GM19452 (cell line): Measurements from ENCODE around the gene SPATA13.

Experiments
- ATAC-seq: cut with Tn5 transposase; IDR thresholded peaks from one replicate; pipeline ENCODE4 v1.9.1; 2021; ENCODE audit not compliant: unreplicated experiment

The SPATA13 gene

DNA sequence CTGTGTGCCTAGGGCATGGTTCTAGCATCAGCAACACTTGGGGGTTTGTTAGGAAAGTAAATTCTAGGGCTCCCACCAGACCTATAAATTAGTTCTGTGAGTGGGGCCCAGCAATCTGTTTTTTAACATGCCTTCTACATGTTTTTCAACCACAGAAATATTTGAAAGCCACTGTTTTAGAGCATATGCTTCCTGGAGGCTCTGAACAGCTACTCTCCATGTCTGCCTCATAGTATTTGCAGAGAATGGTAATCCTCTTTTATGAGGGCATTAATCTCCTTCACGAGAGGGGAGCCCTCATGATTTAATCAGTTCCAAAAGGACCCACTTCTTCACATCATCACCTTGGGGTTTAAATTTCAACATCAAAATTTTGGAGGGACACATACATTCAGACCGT lies 6.0 kb downstream of the SPATA13 start:
- no peak for ATAC-seq

DNA sequence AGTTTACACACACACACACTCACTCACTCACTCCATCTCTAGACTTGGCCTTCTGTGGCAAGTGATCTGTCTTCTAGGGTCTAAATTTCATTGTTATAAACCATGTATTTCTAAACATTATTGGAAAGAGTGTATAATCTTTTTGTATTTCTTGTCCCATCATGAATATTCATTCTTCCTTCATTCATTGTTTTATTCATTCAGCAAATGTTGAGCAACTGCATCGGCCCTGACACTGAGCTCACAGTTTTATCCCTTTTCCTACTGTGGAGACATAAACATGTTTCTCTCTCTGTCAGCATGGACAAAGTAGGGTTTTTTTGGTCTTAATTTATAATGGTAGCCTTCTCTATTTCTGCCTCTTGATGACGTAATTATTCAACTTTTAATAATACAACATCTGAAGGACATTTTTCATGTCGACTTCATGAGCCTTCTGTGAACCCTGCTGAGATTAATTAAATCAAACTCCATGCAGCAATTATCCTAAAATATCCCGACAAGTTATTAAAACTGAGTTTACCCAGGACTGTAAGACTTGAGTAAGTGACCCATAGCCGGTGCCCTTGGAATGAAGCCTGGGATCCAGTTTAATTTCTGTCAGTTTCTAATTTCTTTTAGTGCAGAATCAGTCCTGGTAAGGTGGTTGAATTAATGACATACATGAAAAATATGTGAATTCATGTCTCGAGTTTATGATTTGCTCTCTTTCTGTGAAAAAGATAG lies 7.3 kb downstream of the SPATA13 start:
- no peak for ATAC-seq

DNA sequence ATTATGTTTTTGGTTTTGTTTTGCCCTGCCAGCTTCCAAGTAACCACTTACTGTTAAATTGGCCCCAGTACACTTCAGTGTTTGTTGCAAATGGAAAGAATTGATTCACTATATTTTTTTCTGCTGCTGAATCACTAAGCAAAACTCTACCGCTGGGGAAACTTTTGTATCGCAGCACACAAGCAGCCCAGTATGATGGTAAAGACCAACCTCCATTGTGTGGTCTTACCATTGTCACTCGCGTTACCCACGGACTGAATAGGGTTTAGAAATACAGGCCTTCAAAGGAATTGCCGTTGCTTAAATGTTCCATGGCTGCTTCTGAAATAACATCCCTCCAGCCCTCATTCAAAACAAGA lies 7.9 kb downstream of the SPATA13 start:
- no peak for ATAC-seq

DNA sequence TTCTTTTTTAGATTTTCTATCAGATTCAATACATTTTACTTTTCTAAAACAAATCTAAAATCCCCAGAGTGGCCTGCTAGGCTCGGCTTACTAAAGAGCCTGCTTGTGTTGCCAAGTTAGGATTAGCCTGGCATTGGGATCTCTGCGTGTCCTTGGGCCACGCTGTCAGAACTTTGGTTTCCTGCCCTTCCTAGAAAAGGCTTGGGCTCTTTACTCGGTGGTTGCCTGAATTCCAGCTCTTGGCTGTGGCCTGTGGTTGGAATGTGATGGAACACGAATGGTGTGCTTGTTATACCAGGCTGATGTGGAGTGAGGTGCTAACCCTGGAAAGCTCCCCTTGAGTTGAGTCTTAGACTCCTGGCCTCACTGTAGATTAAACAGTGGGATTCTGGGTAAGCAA lies 8.5 kb downstream of the SPATA13 start:
- no peak for ATAC-seq

DNA sequence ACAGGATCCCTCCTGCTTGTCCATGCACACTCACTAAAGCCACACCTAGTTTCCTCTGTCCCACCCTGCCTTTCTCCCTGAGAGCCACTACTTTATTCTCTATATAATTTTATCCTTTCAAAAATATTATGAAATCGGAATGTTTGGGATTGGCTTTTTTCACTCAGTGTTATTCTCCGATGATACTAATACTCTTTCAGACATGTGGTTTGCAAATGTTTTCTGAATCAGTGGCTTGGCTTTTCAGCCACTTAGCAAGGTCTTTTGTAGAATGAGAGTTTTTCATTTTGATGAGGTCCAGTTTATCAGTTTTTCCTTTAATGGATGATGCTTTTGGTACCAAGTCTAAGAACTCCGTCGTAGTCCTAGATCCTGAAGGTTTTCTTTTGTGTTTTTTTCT lies 11.6 kb downstream of the SPATA13 start:
- ATAC-seq: no peak

DNA sequence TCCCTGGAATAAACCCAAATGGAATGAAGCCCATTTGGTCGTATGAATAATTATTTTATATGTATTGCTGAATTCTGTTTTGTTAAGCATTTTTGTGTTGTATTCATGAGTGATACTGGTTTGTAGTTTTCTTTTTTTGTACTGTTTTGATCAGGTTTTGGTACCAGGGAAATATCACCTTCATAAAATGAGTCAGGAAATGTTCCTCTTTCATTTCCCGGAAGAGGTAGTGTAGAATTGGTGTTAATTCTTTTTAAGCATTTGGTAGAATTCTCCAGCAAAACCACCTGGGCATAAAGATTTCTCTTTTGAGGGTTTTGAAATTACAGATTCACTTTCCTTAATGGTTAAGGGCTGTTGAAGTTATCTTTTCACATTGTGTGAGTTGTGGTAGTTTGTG lies 13.3 kb downstream of the SPATA13 start:
- no peak for ATAC-seq

DNA sequence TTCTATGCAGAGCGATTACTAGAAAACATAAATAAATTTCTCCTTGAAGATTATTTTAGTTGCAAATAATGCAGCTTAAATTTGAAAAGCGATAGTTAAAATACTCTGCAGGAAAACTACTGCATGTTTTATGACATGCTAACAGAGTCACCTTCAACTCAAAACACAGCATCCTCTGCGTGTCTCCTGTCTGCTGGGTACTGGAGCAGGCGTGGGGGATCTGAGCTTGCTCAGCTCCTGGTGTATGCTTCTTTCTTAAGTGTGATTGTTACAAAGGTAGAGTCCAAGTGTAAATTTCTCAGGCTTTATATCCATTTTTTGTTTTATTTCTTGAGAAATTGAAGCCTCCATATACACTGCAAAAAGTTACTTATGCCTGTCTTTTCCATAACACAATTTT lies 15.3 kb downstream of the SPATA13 start:
- ATAC-seq: no peak

DNA sequence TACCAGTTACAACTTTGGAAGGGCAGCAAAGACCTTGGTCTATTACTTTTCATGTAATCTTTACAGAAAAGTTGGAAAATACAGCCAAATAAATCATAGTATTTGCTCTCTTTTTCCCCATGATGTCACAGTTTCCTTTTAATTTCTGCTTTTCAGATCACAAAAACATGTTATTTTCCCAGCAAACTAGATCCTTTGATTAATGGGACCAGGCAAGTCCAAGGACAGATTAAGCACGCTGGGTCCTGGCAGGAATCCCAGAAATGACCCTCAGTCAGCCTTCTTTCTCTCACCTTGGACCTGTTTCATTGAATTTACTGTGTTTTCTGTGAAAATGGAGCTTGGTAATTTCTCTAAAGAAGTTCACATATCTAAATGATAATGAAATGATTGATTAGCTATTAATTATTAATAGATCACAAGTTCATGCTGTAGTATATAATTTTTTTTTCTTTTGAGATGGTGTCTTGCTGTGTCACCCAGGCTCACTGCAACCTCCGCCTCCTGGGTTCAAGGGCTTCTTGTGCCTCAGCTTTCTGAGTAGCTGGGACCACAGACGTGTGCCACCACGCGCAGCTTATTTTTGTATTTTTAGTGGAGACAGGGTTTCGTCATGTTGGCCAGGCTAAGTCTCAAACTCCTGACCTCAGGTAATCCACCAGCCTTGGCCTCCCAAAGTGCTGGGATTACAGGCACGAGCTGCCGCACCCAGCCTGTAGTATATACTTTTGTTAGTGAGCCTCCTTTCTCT lies 16.0 kb downstream of the SPATA13 start:
- ATAC-seq: no peak

DNA sequence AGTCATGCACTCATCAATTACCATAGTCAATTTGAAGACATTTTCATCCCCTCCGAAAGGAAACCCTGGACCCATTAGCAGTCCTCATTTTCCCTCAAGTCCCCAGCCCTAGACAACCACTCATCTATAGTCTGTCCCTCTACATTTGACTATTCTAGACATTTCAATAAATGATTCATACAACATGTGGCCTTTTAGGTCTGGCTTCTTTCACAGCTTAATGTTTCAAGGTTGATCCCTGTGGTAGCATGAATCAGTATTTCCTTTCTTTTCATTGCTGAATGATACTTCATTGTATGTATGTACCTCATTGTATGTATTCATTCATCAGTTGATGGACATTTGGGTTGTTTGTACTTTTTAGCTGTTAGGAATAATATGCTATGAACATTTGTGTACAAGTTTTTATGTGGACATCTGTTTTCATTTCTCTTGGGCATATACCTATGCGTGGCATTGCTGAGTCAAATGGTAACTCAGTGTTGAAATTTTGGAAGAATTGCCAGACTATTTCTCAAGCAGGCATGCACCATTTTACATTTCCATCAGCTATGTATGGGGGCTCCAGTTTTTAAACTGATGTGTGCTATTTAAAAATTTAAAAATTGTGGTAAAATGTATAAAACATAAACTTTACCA lies 18.4 kb downstream of the SPATA13 start:
- ATAC-seq: no peak

DNA sequence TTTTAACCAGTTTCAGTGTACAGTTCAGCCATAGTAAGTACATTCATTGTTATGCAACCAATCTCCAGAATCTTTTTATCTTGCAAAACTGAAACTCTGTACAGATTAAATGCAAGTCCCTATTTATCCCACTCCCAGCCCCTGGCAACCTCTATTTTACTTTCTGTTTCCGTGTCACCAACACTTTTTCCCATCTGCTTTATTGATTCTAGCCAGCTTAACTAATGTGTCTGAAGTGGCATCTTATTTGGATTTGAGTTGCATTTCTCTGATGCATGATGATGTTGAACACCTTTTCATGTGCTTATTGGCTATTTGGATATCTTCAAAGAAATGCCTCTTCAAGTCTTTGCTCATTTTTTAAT lies 18.9 kb downstream of the SPATA13 start:
- no peak for ATAC-seq

DNA sequence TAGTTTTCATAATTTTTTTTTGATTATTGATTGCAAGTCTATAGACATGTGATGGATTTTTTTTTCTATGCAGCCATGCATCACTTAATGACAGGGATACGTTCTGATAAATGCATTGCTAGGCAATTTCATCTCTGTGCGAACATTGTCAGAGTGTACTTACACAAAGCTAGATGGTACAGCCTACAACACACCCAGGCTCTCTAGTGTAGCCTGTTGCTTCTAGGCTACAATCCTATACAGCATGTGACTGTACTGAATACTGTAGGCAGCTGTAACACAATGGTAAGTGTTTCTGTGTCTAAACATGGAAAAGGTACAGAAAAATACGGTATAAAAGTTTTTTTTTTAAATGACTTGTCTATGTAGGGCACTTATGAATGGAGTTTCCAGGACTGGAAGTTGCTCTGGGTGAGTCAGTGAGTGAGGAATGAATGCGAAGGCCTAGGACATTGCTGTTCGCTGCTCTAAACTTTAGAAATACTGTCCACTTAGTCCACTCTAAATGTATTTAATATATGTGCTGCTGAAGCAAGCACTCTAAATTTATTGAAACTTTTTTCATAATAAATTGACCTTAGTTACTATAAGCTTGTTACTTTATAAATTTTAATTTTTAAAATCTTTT lies 20.3 kb downstream of the SPATA13 start:
- no peak for ATAC-seq

DNA sequence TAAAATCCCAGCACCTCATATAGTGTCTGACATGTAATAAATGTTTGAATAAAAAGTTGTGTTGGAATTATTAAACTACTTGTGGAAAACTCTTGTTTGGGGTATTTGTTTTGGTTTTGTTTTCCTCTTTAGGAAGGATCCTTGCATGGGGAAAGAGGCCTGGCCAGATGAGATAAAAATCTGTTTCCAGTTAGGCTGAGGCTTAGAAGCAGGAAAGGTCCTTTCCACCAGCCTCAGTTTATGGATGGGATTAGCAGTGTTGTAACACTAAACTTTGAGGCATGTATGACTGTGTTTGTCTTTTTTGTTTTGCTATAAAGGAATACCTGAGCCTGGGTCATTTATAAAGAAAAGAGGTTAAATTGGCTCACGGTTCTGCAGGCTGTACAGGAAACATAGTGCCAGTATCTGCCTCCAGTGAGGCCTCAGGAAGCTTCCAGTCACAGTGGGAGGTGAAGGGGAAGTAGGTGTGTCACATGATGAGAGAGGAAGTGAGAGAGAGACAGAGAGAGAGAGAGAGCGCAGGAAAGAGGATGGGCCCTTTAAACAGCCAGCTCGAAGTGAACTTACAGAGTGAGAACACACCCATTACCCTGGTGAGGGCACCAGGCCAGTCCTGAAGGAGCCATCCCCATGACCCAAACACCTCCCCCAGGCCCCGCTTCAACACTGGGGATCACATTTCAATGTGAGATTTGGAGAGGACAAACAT lies 21.6 kb downstream of the SPATA13 start:
- no peak for ATAC-seq

DNA sequence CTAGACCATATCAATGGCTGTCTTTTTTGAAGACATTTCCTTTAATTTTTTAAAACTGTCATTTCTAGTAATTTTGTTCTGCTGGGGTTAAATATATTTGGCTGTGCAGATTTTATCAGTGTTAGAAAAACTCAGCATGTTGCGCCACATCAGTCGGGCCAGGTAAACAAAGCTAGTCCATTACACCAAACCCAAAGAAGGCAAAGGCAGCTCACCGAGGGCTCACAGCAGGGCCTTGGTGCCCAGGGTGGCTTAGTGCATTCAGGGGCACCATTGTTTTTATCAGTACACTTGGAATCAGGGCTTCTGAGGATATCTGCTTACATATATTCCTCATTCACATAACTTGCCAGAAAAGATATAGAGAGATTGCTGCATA lies 22.2 kb downstream of the SPATA13 start:
- no peak for ATAC-seq

DNA sequence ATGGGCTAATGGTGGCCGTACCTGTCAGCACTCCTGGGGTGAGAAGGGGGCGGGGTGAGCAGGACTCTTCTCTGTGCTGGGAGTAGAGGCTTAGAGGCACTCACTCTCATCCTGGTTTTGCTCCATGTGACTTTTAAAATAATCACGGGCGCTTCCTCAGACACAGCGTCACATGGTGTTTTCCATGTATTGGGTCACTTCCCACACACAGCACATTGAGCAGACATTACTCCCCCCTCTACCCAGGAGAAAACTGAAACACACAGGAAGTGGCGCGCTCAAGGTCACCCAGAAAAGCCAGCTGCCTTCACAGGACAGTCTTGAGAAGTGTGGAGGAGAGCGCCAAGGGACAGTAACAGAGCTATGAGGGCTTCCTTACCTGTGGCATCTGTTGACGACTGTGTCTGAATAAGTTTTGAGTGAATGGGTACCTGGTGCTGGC lies 23.2 kb downstream of the SPATA13 start:
- ATAC-seq: no peak

DNA sequence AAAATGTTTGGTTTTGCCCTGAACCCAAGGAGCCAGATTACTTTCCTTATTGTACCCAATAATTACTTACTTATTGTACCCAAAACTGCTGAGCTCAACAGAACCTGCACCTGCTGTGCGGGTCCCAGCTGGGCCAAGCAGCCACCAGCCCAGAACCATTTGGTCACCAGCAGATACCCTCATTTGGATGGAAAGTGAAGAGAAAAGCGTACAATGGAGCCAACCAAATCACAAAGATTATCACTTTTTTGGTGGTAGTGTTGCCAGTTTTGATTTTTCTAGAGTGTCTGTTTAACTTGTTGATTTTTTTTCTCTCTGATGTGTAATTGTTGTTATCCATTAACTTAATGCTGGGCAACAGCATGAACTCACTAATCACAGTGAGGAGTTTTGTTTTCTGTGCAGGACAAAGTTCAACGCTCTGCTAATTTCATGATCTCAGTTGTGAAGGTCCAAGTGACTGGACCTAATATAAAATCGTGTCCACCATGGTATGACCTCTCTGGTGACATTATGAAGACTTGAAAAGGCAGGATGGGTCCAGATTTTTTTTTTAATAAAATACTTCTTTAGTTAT lies 23.8 kb downstream of the SPATA13 start:
- ATAC-seq: no peak

DNA sequence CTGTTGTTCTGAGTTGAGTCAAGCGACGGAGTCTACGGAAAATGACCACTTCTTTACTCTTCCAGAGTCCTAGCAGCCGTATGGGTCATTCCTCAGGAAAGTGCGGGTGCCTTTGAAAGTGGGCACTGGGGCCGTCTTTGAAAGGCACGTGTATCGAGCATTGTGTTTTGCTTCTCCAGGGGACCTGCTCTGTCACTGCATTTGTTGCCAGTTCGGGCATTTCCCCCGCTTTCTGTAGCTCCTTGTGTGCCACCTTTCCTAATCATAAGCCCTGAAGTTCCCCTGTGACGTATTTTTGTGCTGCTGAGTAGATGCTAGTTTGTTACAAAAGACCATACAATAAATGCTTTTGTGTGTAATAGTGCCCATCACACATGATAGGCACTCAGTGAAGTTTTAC lies 24.4 kb downstream of the SPATA13 start:
- ATAC-seq: no peak

DNA sequence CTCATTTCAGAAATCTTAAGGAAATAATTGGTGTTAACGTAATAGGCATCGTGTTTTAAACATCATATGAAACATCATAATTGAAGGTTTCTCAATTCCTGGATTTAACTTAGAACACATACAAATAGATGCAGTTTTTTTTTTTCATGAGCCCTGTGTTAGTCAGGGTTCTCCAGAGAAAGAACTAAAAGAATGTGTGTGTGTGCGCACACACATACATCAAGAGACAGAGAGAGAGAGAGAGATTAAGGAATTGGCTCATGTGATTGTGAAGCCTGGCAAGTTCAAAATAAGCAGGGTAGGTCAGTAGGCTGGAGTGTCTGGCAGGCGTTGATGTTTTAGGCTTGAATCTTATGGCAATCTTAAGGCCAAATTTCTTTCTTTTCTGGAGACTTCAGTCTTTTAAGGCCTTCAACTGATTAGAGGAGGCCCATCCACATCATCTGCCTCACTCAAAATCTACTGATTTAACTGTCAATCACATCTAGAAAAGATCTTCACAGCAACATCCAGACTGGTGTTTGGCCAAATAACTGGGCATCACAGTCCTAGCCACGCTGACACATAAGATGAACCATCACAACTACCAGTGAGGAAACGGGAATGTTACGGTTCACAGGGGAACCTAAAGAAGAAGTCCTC lies 25.2 kb downstream of the SPATA13 start:
- ATAC-seq: no peak

DNA sequence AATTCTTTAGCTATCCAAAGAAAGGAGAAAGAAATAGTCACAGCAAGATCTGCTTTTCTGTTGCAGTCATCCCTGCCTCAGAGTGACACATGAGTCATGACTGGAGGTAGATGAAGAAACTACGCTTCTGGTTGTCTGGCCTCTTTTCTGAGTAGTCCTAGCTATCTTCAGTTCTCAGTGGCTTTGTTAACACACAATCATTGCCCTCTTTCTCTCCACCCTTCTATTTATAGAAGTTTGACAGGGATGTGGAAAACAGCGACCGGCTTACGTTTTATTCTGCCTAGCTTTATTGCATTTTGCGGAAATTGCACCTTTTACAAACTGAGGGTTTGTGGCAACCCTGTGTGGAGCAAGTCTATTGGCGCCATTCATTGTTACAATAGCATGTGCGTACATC lies 26.7 kb downstream of the SPATA13 start:
- ATAC-seq: no peak

DNA sequence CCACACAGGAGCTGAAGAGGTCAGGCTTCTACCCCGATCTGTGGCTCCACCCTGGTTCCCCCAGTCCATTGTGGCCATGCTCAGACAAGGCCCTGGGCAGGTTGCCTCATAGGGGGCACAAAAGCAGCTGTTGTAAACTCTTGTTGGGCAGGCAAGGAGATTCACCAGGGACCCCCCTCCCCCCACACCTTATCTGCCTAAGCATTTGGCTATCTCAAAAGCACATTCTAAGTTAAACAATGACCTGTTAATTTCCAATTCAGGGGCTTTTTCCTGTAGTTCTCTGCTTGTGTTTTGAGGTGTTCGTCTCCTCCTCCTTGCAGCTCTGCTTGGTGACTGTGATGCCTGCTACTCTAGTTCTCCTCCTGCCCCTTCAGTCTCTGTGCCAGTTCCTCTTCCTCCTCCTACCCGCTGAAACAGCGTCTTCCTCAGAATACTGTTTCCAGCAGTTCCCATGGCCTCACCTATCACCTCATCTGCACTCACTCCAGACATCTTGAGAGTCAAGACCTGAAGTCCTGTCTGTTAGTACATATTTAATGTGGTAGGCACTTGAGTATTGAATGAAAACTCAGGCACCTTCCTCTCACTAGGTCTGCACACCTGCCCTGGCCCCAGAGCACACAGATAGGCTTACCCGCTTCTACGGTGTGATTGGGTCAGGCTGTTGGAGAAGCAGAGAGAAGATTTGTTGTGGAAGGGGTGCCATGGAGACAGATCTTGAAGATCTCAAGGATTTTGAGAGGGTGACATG lies 31.7 kb downstream of the SPATA13 start:
- no peak for ATAC-seq

DNA sequence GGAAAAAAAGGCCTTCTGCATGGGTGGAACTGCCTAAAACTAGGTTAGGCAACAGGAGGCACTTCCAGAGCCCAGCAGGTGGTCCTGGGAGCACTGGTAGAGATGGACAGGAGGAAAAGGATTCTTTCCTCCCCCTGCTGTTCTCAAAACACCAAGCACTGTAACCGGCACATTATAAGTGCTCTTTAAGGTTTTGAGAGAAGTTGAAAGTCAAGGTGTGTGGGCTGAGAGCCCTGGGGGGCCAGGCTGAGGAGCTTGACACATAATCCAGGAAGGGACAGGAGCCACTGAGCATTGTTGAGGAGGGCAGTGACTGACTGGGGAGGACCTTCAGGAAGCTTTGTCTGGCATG lies 32.3 kb downstream of the SPATA13 start:
- ATAC-seq: no peak
